GM10248 (cell line): Measurements from ENCODE around the gene ATP10B.
"Not testable (repeated sequence)": the region's sequence is repeated elsewhere in the genome, so short reads cannot be mapped to it uniquely, and the experiment has no call there.

Experiments used
- CTCF ChIA-PET: fragments of 300-600 bp; sonication (Branson Sonifier 250); formaldehyde crosslinking; extraction: SDS; loops from one replicate; lab custom pipeline; 2021; ENCODE audit warnings: antibody characterized with exemption; lab: Yijun Ruan, JAX
- POLR2A ChIA-PET: fragments of 350-650 bp; sonication (Branson Sonifier 250); formaldehyde crosslinking; extraction: SDS; loops from one replicate; lab custom pipeline; 2020; ENCODE audit warnings: antibody characterized with exemption; lab: Yijun Ruan, JAX
- DNase-seq: peaks from one replicate; pipeline ENCODE4 v3.0.0; 2012; ENCODE audit errors: extremely low spot score
- CTCF ChIP-seq: IDR thresholded peaks from 2 replicates; pipeline ENCODE4 v1.5.1; 2012; ENCODE audit warnings: mild to moderate bottlenecking, low read depth; ENCODE audit errors: extremely low read depth, missing control alignments, control extremely low read depth

The ATP10B gene

GRCh38 chr5:160831801-160832200 is 20.2 kb downstream of the ATP10B start:
- TF ChIP-seq CTCF, result no peak
- ChIA-PET POLR2A (no interaction called here), CTCF (no interaction called here)
- DNase-seq, result no peak

- CTCF ChIA-PET, result interaction anchor here (1.1 kb wide), 1 partner anchor 20 kb away, joined by 4 read pairs; no protein-coding TSS in a partner anchor
- TF ChIP-seq CTCF, result no peak
- no peak for DNase-seq
- POLR2A ChIA-PET, result no interaction called here
Measured at GRCh38 chr5:160824301-160825001, 27.6 kb downstream of the ATP10B start.

GRCh38 chr5:160812996-160813395 is 39.0 kb downstream of the ATP10B start:
- POLR2A ChIA-PET, DNase-seq: not testable (repeated sequence)
- CTCF ChIA-PET, result interaction anchor here (1.5 kb wide), 1 partner anchor 10 kb away, joined by 3 read pairs; no protein-coding TSS in a partner anchor

GRCh38 chr5:160805376-160805775 is 46.6 kb downstream of the ATP10B start:
- POLR2A ChIA-PET, result no interaction called here
- CTCF ChIA-PET, result interaction anchor here (1.4 to 1.5 kb wide), 2 partner anchors 13 to 17 kb away, joined by 3 to 4 read pairs; no protein-coding TSS in a partner anchor
- no peak for TF ChIP-seq CTCF
- DNase-seq, result no peak

GRCh38 chr5:160802592-160802991 is 49.4 kb downstream of the ATP10B start:
- POLR2A ChIA-PET, result no interaction called here
- DNase-seq, result no peak
- CTCF ChIA-PET, result interaction anchor here (0.6 to 2.0 kb wide), 6 partner anchors 11 to 734 kb away, joined by 3 to 5 read pairs (median 3); no protein-coding TSS in a partner anchor
- peak; percentile 42 for TF ChIP-seq CTCF

GRCh38 chr5:160800375-160801275 is 51.4 kb downstream of the ATP10B start:
- ChIA-PET POLR2A (no interaction called here), CTCF (interaction anchor here (1.0 to 2.0 kb wide), 6 partner anchors 9 to 361 kb away, joined by 3 to 5 read pairs (median 4); no protein-coding TSS in a partner anchor)
- TF ChIP-seq CTCF, result no peak
- DNase-seq, result no peak

- ChIA-PET POLR2A (no interaction called here), CTCF (interaction anchor here (1.4 kb wide), 1 partner anchor 360 kb away, joined by 3 read pairs; no protein-coding TSS in a partner anchor)
- TF ChIP-seq CTCF, result no peak
- DNase-seq, result peak; percentile 18
Measured at GRCh38 chr5:160799184-160799583, 52.8 kb downstream of the ATP10B start.
